HG02884 (cell line): Measurements from ENCODE around the gene MSRB1.
"Not testable (repeated sequence)": the region's sequence is repeated elsewhere in the genome, so short reads cannot be mapped to it uniquely, and the experiment has no call there.

Experiments used
- ATAC-seq: cut with Tn5 transposase; IDR thresholded peaks from one replicate; pipeline ENCODE4 v1.9.1; 2021; ENCODE audit warnings: mild to moderate bottlenecking, moderate library complexity; ENCODE audit not compliant: unreplicated experiment

Gene MSRB1

GRCh38 chr16:1962161-1963153, 19.5 kb upstream of the MSRB1 start:
- not testable (repeated sequence) for ATAC-seq

DNA sequence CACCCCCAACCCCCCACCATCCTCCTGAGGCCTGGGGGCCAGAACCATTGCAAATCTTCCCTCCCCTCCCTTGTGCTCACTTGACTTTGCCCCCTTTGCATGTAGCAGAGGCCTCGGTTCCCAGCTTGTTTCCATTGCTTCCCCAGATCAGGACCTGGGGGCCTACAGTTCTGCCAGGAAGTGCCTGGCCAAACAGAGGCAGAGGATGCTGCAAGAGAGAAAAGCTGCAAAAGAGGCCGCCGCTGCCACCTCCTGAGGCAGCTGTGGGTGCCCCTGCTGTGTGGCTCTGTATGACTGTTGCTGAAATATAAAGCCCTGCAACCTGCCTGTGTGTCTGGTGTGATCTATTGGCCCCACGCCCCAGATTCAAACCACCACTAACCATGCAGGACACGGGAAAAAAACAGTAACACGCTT, 18.7 kb upstream of the MSRB1 start:
- no peak for ATAC-seq

- ATAC-seq, result no peak
Observed at GRCh38 chr16:1960665-1961630, 17.9 kb upstream of the MSRB1 start.

DNA sequence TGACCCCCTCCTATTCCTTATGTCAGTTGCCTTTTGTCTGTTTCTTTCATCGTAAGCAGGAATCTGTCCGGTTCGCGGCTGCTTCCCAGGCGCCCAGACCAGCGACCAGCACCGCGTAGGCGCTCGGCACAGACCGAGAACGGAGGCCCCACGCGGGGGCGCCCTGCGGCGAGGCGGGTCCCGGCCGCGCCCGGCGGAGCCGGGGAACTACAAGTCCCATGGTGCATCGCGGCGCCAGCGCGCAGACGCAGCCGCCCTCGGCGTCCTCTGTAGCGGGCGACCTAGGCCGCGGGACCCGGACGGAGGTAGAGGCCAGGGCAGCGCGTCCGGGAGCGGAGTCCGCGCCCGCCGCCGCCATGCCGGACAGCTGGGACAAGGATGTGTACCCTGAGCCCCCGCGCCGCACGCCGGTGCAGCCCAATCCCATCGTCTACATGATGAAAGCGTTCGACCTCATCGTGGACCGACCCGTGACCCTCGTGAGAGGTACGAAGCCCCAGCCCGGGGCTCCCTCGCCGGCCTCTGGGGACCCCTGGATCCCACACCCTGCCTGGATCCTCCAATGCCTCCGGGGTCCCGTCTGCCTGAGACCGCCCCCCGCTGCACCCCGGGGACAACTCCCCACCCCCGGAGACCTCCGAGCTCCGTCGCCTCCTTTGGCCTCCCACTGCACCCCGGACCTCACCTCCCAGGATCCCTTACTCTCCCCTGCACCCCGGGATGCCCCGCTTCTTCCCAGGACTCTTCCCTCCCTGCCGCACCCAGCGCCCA, 16.5 kb upstream of the MSRB1 start, which contains the start of gene NDUFB10:
Gene NDUFB10, plus strand, starts transcription at position 270 of the 771 bp plus-strand sequence. Its CDS starts 87 bp downstream, at position 357.
- ATAC-seq, result peak; percentile 62

GRCh38 chr16:1958715-1959268, 15.8 kb upstream of the MSRB1 start:
- no peak for ATAC-seq

DNA sequence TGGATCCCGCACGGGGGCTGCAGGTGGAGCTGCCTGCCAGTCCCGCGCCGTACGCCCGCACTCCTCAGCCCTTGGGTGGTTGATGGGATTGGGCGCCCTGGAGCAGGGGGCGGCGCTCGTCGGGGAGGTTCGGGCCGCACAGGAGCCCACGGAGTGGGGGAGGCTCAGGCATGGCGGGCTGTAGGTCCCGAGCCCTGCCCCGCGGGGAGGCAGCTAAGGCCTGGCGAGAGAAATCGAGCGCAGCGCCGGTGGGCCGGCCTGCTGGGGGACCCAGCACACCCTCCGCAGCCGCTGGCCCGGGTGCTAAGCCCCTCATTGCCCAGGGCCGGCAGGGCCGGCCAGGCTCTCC, 15.1 kb upstream of the MSRB1 start:
- ATAC-seq, result not testable (repeated sequence)

GRCh38 chr16:1957434-1958142, 14.6 kb upstream of the MSRB1 start:
- not testable (repeated sequence) for ATAC-seq

DNA sequence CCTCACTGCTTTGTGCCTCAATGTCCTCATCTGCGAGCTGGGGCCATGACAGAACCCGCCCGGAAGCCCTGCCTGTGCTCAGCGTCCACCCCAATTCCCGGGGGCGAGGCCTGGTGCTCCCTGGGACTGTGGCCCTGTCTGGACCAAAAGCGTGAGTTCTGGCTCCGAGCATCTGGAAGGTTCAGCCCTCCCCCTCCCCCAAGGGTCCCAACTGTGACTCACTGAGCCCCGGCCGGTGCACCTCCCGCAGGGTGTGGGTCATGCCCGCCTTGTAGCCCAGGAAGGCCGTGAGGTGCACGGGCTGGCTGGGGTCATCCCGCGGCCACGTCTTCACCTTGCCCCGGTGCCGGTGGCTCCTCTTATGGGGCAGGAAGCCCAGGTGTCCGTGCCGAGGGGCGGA, 10.7 kb upstream of the MSRB1 start:
- no peak for ATAC-seq

DNA sequence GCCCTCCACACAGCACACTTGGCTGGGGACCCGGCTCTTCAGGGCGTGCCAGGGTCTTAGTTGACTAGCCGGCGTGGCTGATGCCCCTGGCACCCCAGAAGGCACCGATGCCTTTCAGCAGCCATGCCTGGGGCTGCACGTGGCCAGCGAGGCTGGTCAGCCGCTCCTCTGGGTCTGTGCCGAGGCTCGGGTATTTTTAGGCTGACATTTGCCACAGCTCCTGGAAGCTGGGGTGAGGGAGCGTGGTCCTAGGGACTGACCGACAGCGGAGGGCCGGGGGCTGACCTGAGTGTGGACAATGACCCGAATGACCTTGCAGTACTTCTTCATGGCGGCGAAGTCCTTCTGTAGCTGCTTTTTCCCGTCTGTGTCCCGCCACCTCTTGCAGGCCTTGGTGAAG, 7.6 kb upstream of the MSRB1 start:
- no peak for ATAC-seq

DNA sequence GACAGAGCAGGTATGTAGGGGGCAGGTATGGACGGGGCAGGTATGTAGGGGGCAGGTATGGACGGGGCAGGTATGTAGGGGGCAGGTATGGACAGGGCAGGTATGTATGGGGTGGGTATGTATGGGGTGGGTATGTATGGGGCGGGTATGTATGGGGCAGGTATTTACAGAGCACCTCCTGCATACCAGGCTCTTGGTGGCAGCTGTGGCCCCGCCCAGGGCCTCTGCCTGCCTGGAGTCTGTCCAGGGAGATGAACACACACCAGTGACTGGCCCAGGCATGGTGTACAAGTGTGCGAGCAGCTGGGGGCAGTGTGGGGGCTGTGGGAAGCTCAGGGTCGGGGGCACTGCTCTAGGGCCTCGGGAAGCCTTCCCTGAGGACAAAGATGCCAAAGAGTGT, 7.0 kb upstream of the MSRB1 start:
- no peak for ATAC-seq

DNA sequence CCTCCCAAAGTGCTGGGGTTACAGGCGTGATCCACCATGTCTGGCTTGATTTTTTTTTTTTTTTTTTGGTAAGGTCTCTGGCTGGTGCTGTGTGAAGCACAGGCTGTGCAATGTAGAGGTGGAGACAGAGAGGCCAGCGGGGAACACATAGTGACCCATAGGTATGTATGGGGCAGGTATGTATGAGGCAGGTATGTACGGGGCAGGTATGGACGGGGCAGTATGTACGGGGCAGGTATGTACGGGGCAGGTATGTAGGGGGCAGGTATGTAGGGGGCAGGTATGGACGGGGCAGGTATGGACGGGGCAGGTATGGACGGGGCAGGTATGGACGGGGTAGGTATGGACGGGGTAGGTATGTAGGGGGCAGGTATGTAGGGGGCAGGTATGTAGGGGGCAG, 6.5 kb upstream of the MSRB1 start:
- no peak for ATAC-seq

DNA sequence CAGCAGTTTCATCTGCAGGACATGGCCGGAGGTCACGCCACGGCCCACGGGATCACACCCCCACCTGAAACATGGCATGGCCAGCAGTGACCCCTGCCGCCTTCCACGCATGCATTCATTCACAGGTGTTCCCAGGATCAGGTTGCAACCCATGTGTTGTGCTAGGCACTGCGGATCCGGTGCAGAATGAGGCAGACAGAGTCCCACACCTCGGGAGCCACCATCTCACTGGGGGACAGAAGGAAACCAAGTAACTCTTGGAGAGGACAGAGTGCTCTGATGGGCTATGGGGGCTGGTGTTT, 4.3 kb upstream of the MSRB1 start:
- no peak for ATAC-seq

- ATAC-seq, result no peak
Observed at GRCh38 chr16:1946495-1947368, 3.7 kb upstream of the MSRB1 start.

GRCh38 chr16:1945559-1946391, 2.8 kb upstream of the MSRB1 start:
- ATAC-seq, result no peak

DNA sequence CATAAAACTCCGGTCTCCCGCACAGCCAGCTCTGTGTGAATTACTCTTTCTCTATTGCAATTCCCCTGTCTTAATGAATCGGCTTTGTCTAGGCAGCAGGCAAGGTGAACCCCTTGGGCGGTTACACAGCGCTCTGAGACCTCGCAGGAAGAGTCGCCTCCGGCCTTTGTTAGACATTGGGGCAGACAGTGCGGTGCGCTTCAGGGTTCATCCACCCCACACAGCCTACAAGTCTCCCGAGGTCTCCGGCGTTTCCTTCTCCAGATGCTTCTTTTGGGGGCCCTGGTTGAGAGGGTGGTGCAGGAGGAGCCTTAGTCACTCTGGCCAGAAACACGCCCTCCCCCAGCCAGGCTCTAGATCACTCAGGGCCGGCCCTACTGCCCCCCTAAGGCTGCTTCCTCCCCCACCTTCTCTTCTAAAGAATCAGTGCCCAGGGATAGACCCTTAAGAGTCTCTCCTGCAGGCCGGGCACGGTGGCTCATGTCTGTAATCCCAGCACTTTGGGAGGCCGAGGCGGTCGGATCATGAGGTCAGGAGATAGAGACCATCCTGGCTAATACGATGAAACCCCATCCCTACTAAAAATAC, 1.7 kb upstream of the MSRB1 start:
- no peak for ATAC-seq

GRCh38 chr16:1942047-1942809, 771 bp downstream of the MSRB1 start:
- no peak for ATAC-seq
